ENCODE measurements around the gene SLC4A8. TPM values are rescaled to one million over a fixed set of nuclear protein-coding genes. Genes with fewer than 3 reads are reported as not detected.

Gene SLC4A8
- total and polyA plus RNA-seq, 2 donors (not counting 3 experiments of a cell fraction or from before 2014, with no cell fraction given), result 4.7 to 9.7 TPM

DNA sequence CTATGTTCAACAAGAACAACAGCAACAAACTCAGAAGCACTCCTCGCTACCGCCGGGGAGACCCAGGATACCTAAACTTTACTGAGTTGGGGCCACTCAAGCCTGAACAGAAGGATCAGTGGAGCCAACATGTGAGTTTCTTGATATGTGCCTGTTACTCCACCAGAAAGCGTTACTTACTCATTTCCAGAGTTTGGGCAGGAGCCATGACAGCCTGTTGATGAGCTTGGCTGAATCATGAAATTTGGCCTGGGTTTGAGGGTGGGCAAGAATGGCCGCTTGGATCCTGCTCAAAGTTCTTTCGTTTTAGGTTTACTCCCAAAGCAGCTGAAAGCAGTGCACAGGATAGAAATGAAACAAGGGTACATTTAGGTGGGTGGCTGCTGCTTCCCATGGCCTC, 21.5 kb upstream of the SLC4A8 start:
- no TSS peak for BruUV-seq (replicated peaks)
- Histone ChIP-seq H3K36me3 (ENCODE audit: control insufficient read depth in 2 of 2, extremely low read depth in 1 of 2, insufficient read depth in 2 of 2, low read length in 2 of 2) (no peaks in the 10 kb centered on the region), H3K9ac (replicated peaks; ENCODE audit: extremely low read depth, insufficient read depth, low read length) (no peak overlapping the region), H3K9me1 (replicated peaks; ENCODE audit: control insufficient read depth, extremely low read depth, insufficient read depth, low read length) (no peaks in the 10 kb centered on the region), H2AFZ (ENCODE audit: low read depth, low read length) (no peak overlapping the region), H3K79me2 (ENCODE audit: control insufficient read depth, insufficient read depth, low read length) (no peaks in the 10 kb centered on the region), H4K20me1 (replicated peaks; ENCODE audit: control insufficient read depth, extremely low read depth, insufficient read depth, low read length) (no peaks in the 10 kb centered on the region), H3K27ac (ENCODE audit: insufficient read depth, low read depth, low read length) (no peak overlapping the region), H3K4me1 (ENCODE audit: control insufficient read depth, extremely low read depth, insufficient read depth, low read length) (no peaks in the 10 kb centered on the region), H3K27me3 (ENCODE audit: control insufficient read depth in 2 of 2, insufficient read depth in 2 of 2, low read length in 2 of 2) (no peaks in the 10 kb centered on the region), H3K4me3 (replicated peaks in 1 of 3; ENCODE audit: insufficient read depth in 1 of 3, low read depth in 1 of 3, low read length in 3 of 3) (no peak overlapping the region), H3K9me3 (replicated peaks; ENCODE audit: control insufficient read depth, insufficient read depth, low read length) (no peaks in the 10 kb centered on the region), H3K4me2 (ENCODE audit: insufficient read depth, low read length) (no peak overlapping the region)
- intact Hi-C loops (cut with micrococcal nuclease) (no loop called here), dilution Hi-C loops (cut with MboI; ENCODE audit: extremely low pct_ligation_motif_present, low sequenced_read_pairs) (no loop called here)
- DNase-seq (ENCODE audit: low read depth, low spot score), result no peak
- TF ChIP-seq POLR2AphosphoS5 (IDR thresholded peaks at IDR 0.05; ENCODE audit: insufficient read depth, low read depth, low read length), result no peak
- TF ChIP-seq FOS (IDR thresholded peaks at IDR 0.05; ENCODE audit: borderline replicate concordance, insufficient read depth, low read length), result no peak
- ChIA-PET POLR2A (interaction anchor here (0.6 kb wide), 1 partner anchor 159 kb away, joined by 6 read pairs; no protein-coding TSS in a partner anchor), CTCF (interaction anchor here (1.1 kb wide), 1 partner anchor 9 kb away, joined by 6 read pairs; no protein-coding TSS in a partner anchor)
- no peak for FAIRE-seq

DNA sequence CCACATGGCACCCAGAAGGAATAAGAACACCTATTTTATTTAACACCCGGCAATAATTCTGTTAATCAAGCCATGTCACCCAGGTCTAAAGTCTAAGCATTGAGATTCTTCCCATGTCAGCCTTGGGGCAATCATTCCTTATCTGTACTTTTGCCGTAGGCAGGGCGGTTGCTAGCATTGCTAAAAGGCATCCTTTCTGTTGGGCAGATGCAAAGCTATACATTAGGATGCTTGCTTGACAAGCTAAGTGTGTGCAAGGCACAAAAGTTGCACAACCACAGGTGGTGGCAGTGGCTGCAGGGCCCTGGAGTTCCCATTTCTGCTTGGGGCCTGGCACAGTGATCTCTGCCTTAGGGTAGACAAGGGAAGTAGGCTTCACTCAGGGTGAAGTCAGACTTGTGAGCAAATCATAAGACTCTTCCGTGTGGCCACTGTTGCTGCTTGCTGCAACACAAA, 20.9 kb upstream of the SLC4A8 start:
- no peak for FAIRE-seq
- no peaks in the 10 kb centered on the region for H4K20me1 ChIP-seq (replicated peaks; ENCODE audit: control insufficient read depth, extremely low read depth, insufficient read depth, low read length)
- H2AFZ ChIP-seq (ENCODE audit: low read depth, low read length), result no peak overlapping the region
- no peak for TF ChIP-seq GATA2 (IDR thresholded peaks at IDR 0.05; ENCODE audit: insufficient read depth, insufficient read length, low read depth, low read length)
- TF ChIP-seq, protein P1, sequence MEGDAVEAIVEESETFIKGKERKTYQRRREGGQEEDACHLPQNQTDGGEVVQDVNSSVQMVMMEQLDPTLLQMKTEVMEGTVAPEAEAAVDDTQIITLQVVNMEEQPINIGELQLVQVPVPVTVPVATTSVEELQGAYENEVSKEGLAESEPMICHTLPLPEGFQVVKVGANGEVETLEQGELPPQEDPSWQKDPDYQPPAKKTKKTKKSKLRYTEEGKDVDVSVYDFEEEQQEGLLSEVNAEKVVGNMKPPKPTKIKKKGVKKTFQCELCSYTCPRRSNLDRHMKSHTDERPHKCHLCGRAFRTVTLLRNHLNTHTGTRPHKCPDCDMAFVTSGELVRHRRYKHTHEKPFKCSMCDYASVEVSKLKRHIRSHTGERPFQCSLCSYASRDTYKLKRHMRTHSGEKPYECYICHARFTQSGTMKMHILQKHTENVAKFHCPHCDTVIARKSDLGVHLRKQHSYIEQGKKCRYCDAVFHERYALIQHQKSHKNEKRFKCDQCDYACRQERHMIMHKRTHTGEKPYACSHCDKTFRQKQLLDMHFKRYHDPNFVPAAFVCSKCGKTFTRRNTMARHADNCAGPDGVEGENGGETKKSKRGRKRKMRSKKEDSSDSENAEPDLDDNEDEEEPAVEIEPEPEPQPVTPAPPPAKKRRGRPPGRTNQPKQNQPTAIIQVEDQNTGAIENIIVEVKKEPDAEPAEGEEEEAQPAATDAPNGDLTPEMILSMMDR (IDR thresholded peaks at IDR 0.05; ENCODE audit: extremely low read depth in 1 of 2, insufficient read depth in 1 of 2, low read depth in 1 of 2, low read length in 2 of 2), result no peak
- TF ChIP-seq POLR2A (IDR thresholded peaks at IDR 0.05; ENCODE audit: low read depth, low read length), result no peak
- TF ChIP-seq, protein P2, sequence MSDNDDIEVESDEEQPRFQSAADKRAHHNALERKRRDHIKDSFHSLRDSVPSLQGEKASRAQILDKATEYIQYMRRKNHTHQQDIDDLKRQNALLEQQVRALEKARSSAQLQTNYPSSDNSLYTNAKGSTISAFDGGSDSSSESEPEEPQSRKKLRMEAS (IDR thresholded peaks at IDR 0.05; ENCODE audit: insufficient read depth, insufficient read length), result no peak
- no peak for TF ChIP-seq JUN (IDR thresholded peaks at IDR 0.05; ENCODE audit: borderline replicate concordance, insufficient read depth, insufficient read length, low read depth)
- TF ChIP-seq FOS (IDR thresholded peaks at IDR 0.05; ENCODE audit: borderline replicate concordance, insufficient read depth, low read length), result no peak
- no peak for TF ChIP-seq POLR2AphosphoS5 (IDR thresholded peaks at IDR 0.05; ENCODE audit: insufficient read depth, low read depth, low read length)
- TF ChIP-seq MYC (IDR thresholded peaks at IDR 0.05; ENCODE audit: low read depth, low read length), result no peak
- no peak for TF ChIP-seq EZH2 (IDR thresholded peaks at IDR 0.05; ENCODE audit: borderline replicate concordance, low read depth, low read length, severe bottlenecking)
- no peak overlapping the region for H3K27ac ChIP-seq (ENCODE audit: insufficient read depth, low read depth, low read length)
- no peak overlapping the region for H3K9ac ChIP-seq (replicated peaks; ENCODE audit: extremely low read depth, insufficient read depth, low read length)
- no peak for DNase-seq (ENCODE audit: low read depth, low spot score)
- H3K27me3 ChIP-seq (ENCODE audit: control insufficient read depth in 2 of 2, insufficient read depth in 2 of 2, low read length in 2 of 2), result no peaks in the 10 kb centered on the region
- intact Hi-C loops (cut with micrococcal nuclease), result no loop called here
- BruUV-seq (replicated peaks), result no TSS peak
- dilution Hi-C loops (cut with MboI; ENCODE audit: extremely low pct_ligation_motif_present, low sequenced_read_pairs), result no loop called here
- no peak overlapping the region for H3K4me2 ChIP-seq (ENCODE audit: insufficient read depth, low read length)
- H3K36me3 ChIP-seq (ENCODE audit: control insufficient read depth in 2 of 2, extremely low read depth in 1 of 2, insufficient read depth in 2 of 2, low read length in 2 of 2), result no peaks in the 10 kb centered on the region
- CTCF ChIA-PET, result interaction anchor here (1.1 to 1.5 kb wide), 3 partner anchors 10 to 17 kb away, joined by 4 to 6 read pairs (median 6); no protein-coding TSS in a partner anchor
- no peaks in the 10 kb centered on the region for H3K79me2 ChIP-seq (ENCODE audit: control insufficient read depth, insufficient read depth, low read length)
- no peak overlapping the region for H3K4me3 ChIP-seq (replicated peaks in 1 of 3; ENCODE audit: insufficient read depth in 1 of 3, low read depth in 1 of 3, low read length in 3 of 3)
- POLR2A ChIA-PET, result no interaction called here
- no peaks in the 10 kb centered on the region for H3K9me3 ChIP-seq (replicated peaks; ENCODE audit: control insufficient read depth, insufficient read depth, low read length)
- no peaks in the 10 kb centered on the region for H3K4me1 ChIP-seq (ENCODE audit: control insufficient read depth, extremely low read depth, insufficient read depth, low read length)
- no peaks in the 10 kb centered on the region for H3K9me1 ChIP-seq (replicated peaks; ENCODE audit: control insufficient read depth, extremely low read depth, insufficient read depth, low read length)
